Stimulated activated CD4-positive, alpha-beta T cell treated with anti-CD3 and anti-CD28 coated beads, Interleukin-12 subunit alpha, Interleukin-12 subunit beta, amount 100 ng/mL, for 4 hours (primary cell): Measurements from ENCODE around the gene PRKCH.
"Not testable (repeated sequence)": the region's sequence is repeated elsewhere in the genome, so short reads cannot be mapped to it uniquely, and the experiment has no call there.

Source experiments
- DNase-seq: peaks from one replicate; pipeline ENCODE4 v3.0.0-alpha.2; 2020

PRKCH gene

GRCh38 chr14:61518403-61518802 lies 197.0 kb downstream of the PRKCH start:
- DNase-seq = no peak

- no peak for DNase-seq
Observed at GRCh38 chr14:61519106-61519505, 197.7 kb downstream of the PRKCH start.

GRCh38 chr14:61519735-61520134 lies 198.4 kb downstream of the PRKCH start:
- DNase-seq = no peak

- DNase-seq = no peak
Observed at GRCh38 chr14:61520576-61520975, 199.2 kb downstream of the PRKCH start.

- no peak for DNase-seq
Observed at GRCh38 chr14:61521773-61522172, 200.4 kb downstream of the PRKCH start.

GRCh38 chr14:61523751-61524150 lies 202.4 kb downstream of the PRKCH start:
- DNase-seq = no peak

GRCh38 chr14:61524211-61524806 lies 202.9 kb downstream of the PRKCH start:
- DNase-seq = no peak

- no peak for DNase-seq
Observed at GRCh38 chr14:61524936-61525292, 203.5 kb downstream of the PRKCH start.

GRCh38 chr14:61525293-61526011 lies 204.1 kb downstream of the PRKCH start:
- peak; percentile 53 for DNase-seq

- DNase-seq = no peak
Observed at GRCh38 chr14:61526405-61527312, 205.3 kb downstream of the PRKCH start.

GRCh38 chr14:61527325-61528100 lies 206.1 kb downstream of the PRKCH start:
- DNase-seq = no peak

- no peak for DNase-seq
Observed at GRCh38 chr14:61528591-61529021, 207.2 kb downstream of the PRKCH start.

- not testable (repeated sequence) for DNase-seq
Observed at GRCh38 chr14:61529360-61529759, 208.0 kb downstream of the PRKCH start.

GRCh38 chr14:61530296-61530695 lies 208.9 kb downstream of the PRKCH start:
- no peak for DNase-seq

GRCh38 chr14:61530896-61531295 lies 209.5 kb downstream of the PRKCH start:
- DNase-seq = no peak

- no peak for DNase-seq
Observed at GRCh38 chr14:61531465-61532122, 210.2 kb downstream of the PRKCH start.

- no peak for DNase-seq
Observed at GRCh38 chr14:61532123-61532505, 210.7 kb downstream of the PRKCH start.

- no peak for DNase-seq
Observed at GRCh38 chr14:61532763-61533162, 211.4 kb downstream of the PRKCH start.

GRCh38 chr14:61533513-61534255 lies 212.3 kb downstream of the PRKCH start:
- DNase-seq = no peak

GRCh38 chr14:61535032-61535431 lies 213.7 kb downstream of the PRKCH start:
- no peak for DNase-seq

GRCh38 chr14:61535458-61535857 lies 214.1 kb downstream of the PRKCH start:
- no peak for DNase-seq
